HepG2 (cell line): ENCODE results near the gene MYO1G. TPM values are rescaled to one million over a fixed set of nuclear protein-coding genes. Genes with fewer than 3 reads are reported as not detected.

Source experiments
- CC2D1A ChIP-seq: sonication (generic); formaldehyde crosslinking; IDR thresholded peaks from 2 replicates; pipeline ENCODE4 v1.8.1; 2023; ENCODE audit warnings: mild to moderate bottlenecking, missing genetic modification reagents
- CHD2 ChIP-seq: IDR thresholded peaks from 2 replicates; pipeline ENCODE4 v1.6.1; 2011; ENCODE audit warnings: low read depth, low read length, improper control_type of control experiment
- CREM ChIP-seq, 2 experiments: sonication (generic) in 1 of 2; formaldehyde crosslinking in 1 of 2; IDR thresholded peaks; 2 replicates each; pipeline versions ENCODE4 v1.4.0 to v1.6.1; 2016 to 2020; ENCODE audit warnings: antibody characterized with exemption in 1 of 2, mild to moderate bottlenecking in 1 of 2, missing genetic modification reagents in 1 of 2
- ELF1 ChIP-seq: sonication (generic); formaldehyde crosslinking; IDR thresholded peaks from 2 replicates; pipeline ENCODE4 v1.4.0; 2020; ENCODE audit warnings: missing genetic modification reagents
- FOXC1 ChIP-seq: sonication (generic); formaldehyde crosslinking; IDR thresholded peaks from 2 replicates; pipeline ENCODE4 v1.8.0; 2022; ENCODE audit warnings: mild to moderate bottlenecking, missing genetic modification reagents, borderline replicate concordance
- HOXA3 ChIP-seq: sonication (generic); formaldehyde crosslinking; IDR thresholded peaks from 2 replicates; pipeline ENCODE4 v1.5.0; 2020; ENCODE audit warnings: missing genetic modification reagents
- MIER3 ChIP-seq: IDR thresholded peaks from 2 replicates; pipeline ENCODE4 v1.6.1; 2016; ENCODE audit warnings: missing compliant biosample characterization, borderline replicate concordance
- MNT ChIP-seq: fragments of 450-650 bp; IDR thresholded peaks from 2 replicates; pipeline ENCODE4 v1.6.1; 2016
- NFE2 ChIP-seq: sonication (generic); formaldehyde crosslinking; IDR thresholded peaks from 2 replicates; pipeline ENCODE4 v1.4.0; 2020; ENCODE audit warnings: missing genetic modification reagents
- SATB2 ChIP-seq: sonication (generic); formaldehyde crosslinking; IDR thresholded peaks from 2 replicates; pipeline ENCODE4 v1.5.0; 2020; ENCODE audit warnings: missing genetic modification reagents
- SIN3B ChIP-seq: fragments of 150-350 bp; IDR thresholded peaks from 2 replicates; pipeline ENCODE4 v1.6.1; 2014; ENCODE audit warnings: low read length
- SRSF1 ChIP-seq: fragments of 200-400 bp; formaldehyde crosslinking; optimal IDR thresholded peaks from 2 replicates; pipeline ENCODE3; 2017; ENCODE audit warnings: mild to moderate bottlenecking, low read depth, low read length, moderate library complexity
- TBX3 ChIP-seq: fragments of 450-650 bp; IDR thresholded peaks from 2 replicates; pipeline ENCODE4 v1.6.1; 2017; ENCODE audit warnings: antibody characterized with exemption, mild to moderate bottlenecking, inconsistent platforms, borderline replicate concordance
- TEAD3 ChIP-seq: optimal IDR thresholded peaks from 2 replicates; pipeline ENCODE3; 2016; ENCODE audit warnings: borderline replicate concordance
- XBP1 ChIP-seq: sonication (generic); formaldehyde crosslinking; IDR thresholded peaks from 2 replicates; pipeline ENCODE4 v1.5.0; 2020; ENCODE audit warnings: missing genetic modification reagents
- ZMYM4 ChIP-seq: sonication (generic); formaldehyde crosslinking; IDR thresholded peaks from 2 replicates; pipeline ENCODE4 v1.8.1; 2023; ENCODE audit warnings: mild to moderate bottlenecking, missing genetic modification reagents
- ZNF143 ChIP-seq: sonication (generic); formaldehyde crosslinking; IDR thresholded peaks from 2 replicates; pipeline ENCODE4 v1.4.0; 2020; ENCODE audit warnings: missing genetic modification reagents
- ZNF20 ChIP-seq: sonication (generic); formaldehyde crosslinking; IDR thresholded peaks from 2 replicates; pipeline ENCODE4 v1.4.0; 2020; ENCODE audit warnings: mild to moderate bottlenecking, moderate library complexity, missing genetic modification reagents
- ZNF225 ChIP-seq: sonication (generic); formaldehyde crosslinking; IDR thresholded peaks from 2 replicates; pipeline ENCODE4 v1.4.0; 2020; ENCODE audit warnings: mild to moderate bottlenecking, missing genetic modification reagents
- ZNF367 ChIP-seq: sonication (generic); formaldehyde crosslinking; IDR thresholded peaks from 2 replicates; pipeline ENCODE4 v1.4.0; 2020; ENCODE audit warnings: missing genetic modification reagents, borderline replicate concordance
- ZNF432 ChIP-seq: sonication (generic); formaldehyde crosslinking; IDR thresholded peaks from 2 replicates; pipeline ENCODE4 v1.5.0; 2020; ENCODE audit warnings: missing genetic modification reagents, mild to moderate bottlenecking, borderline replicate concordance
- ZNF672 ChIP-seq: sonication (generic); formaldehyde crosslinking; IDR thresholded peaks from 2 replicates; pipeline ENCODE4 v1.8.1; 2022; ENCODE audit warnings: missing genetic modification reagents
- ZNF687 ChIP-seq: sonication (generic); formaldehyde crosslinking; IDR thresholded peaks from 2 replicates; pipeline ENCODE4 v1.5.1; 2020; ENCODE audit warnings: mild to moderate bottlenecking, missing genetic modification reagents, moderate library complexity
- ZNF75D ChIP-seq: sonication (generic); formaldehyde crosslinking; IDR thresholded peaks from 2 replicates; pipeline ENCODE4 v1.8.1; 2023; ENCODE audit warnings: missing genetic modification reagents, mild to moderate bottlenecking, borderline replicate concordance
- ZNF850 ChIP-seq: sonication (generic); formaldehyde crosslinking; conservative IDR thresholded peaks from 2 replicates; pipeline ENCODE4 v1.9.0; 2021; ENCODE audit warnings: mild to moderate bottlenecking, missing genetic modification reagents
- ZNF878 ChIP-seq: sonication (generic); formaldehyde crosslinking; IDR thresholded peaks from 2 replicates; pipeline ENCODE4 v1.8.1; 2023; ENCODE audit warnings: mild to moderate bottlenecking, missing genetic modification reagents, moderate library complexity
- polyA plus RNA-seq, 8 experiments: library from polyadenylated mRNA; depleted of rRNA in 3 of 8; stranded (reverse) in 7 of 8; unstranded in 1 of 8; fragments of >200 nt; fragmentation: Illumina TruSeq in 4 of 8; extraction: Trizol in 4 of 8; gene quantifications; 2 replicates each; pipeline versions ENCODE4 v1.2.1 to v1.2.3, GENCODE V29; 2011 to 2016; ENCODE audit warnings: low read depth in 4 of 8, missing spikeins in 1 of 8, mixed read lengths in 1 of 8; ENCODE audit not compliant: insufficient read depth in 1 of 8
- total RNA-seq, 5 experiments: library from RNA; depleted of rRNA; stranded (reverse); fragments of >200 nt; fragmentation: Illumina TruSeq; extraction: Trizol; gene quantifications; 2 replicates each; pipeline ENCODE4 v1.2.3, GENCODE V29; 2016; ENCODE audit warnings: low read depth in 1 of 5

MYO1G gene
- total and polyA plus RNA-seq, 2 of the 13 experiments (the other 11 are each of a cell fraction or from before 2014, with no cell fraction given): 0.29 to 1.1 TPM

GRCh38 chr7:44999245-45000092 is 20.7 kb upstream of the MYO1G start (continued):
- peak; percentile 37 for TF ChIP-seq ZNF687
- TF ChIP-seq ZNF143 (CRISPR knock-in tag): peak; percentile 82
- no peak for TF ChIP-seq TEAD3
- TF ChIP-seq ZNF432: no peak
- TF ChIP-seq ZNF20 (CRISPR knock-in tag): no peak
- TF ChIP-seq TBX3: no peak
- TF ChIP-seq MIER3 (CRISPR knock-in tag): peak; percentile 36; the same call in 1 of the 2 replicates
- peak; percentile 31; the same call in 1 of the 2 replicates for TF ChIP-seq MNT
- TF ChIP-seq ZNF672 (CRISPR knock-in tag): no peak
- peak; percentile 77; the same call in 1 of the 2 replicates for TF ChIP-seq SIN3B
- TF ChIP-seq ELF1 (CRISPR knock-in tag): peak; percentile 48; the same call in 1 of the 2 replicates
- TF ChIP-seq XBP1 (CRISPR knock-in tag): no peak
- peak; percentile 85 for TF ChIP-seq CHD2
- TF ChIP-seq SATB2: no peak
- TF ChIP-seq SRSF1: no peak
- no peak for TF ChIP-seq CC2D1A
- 0 out of 2 replicates have a peak, but pooled peaks have one; percentile 50 for TF ChIP-seq ZMYM4 (CRISPR knock-in tag)
- no peak for TF ChIP-seq ZNF850 (CRISPR knock-in tag)
- no peak for TF ChIP-seq ZNF225 (CRISPR knock-in tag)
- TF ChIP-seq ZNF367 (CRISPR knock-in tag): no peak
- no peak for TF ChIP-seq ZNF878 (CRISPR knock-in tag)
- peak; percentile 78; the same call in 1 of the 2 replicates for TF ChIP-seq HOXA3 (CRISPR knock-in tag)
- TF ChIP-seq ZNF75D (CRISPR knock-in tag): no peak
- TF ChIP-seq CREM (IDR thresholded peaks at IDR 0.05): no peak
- no peak for TF ChIP-seq CREM (CRISPR knock-in tag; IDR thresholded peaks at IDR 0.05)
- TF ChIP-seq FOXC1: no peak
- TF ChIP-seq NFE2 (CRISPR knock-in tag): no peak
